GM12875 (cell line): ENCODE results near the gene SARM1.

Experiments
- H3K4me3 ChIP-seq: one replicate; pipeline ENCODE4 v1.5.1; 2011; ENCODE audit warnings: low read depth, low read length, control low read depth
- CTCF ChIP-seq: IDR thresholded peaks from 2 replicates; pipeline ENCODE4 v1.5.1; 2011; ENCODE audit warnings: low read depth, mild to moderate bottlenecking, control low read depth, inconsistent platforms, low read length, moderate library complexity, borderline replicate concordance; ENCODE audit not compliant: insufficient read depth

SARM1 gene

GRCh38 chr17:28363776-28364650 is 7.5 kb upstream of the SARM1 start:
- H3K4me3 ChIP-seq, result no peak overlapping the region
- TF ChIP-seq CTCF, result no peak

GRCh38 chr17:28364665-28365363 is 6.7 kb upstream of the SARM1 start, which contains the start of gene SEBOX:
TSS of gene SEBOX (minus strand) at chr17:28365199. CDS start at chr17:28365151, 48 bp downstream.
- TF ChIP-seq CTCF, result no peak
- no peak within 1 kb of the TSS for H3K4me3 ChIP-seq

- no peak for TF ChIP-seq CTCF
- no peak overlapping the region for H3K4me3 ChIP-seq
Observed at GRCh38 chr17:28365487-28365886, 6.0 kb upstream of the SARM1 start.

- H3K4me3 ChIP-seq, result no peak overlapping the region
- no peak for TF ChIP-seq CTCF
Observed at GRCh38 chr17:28366605-28367004, 4.9 kb upstream of the SARM1 start.

- TF ChIP-seq CTCF, result no peak
- H3K4me3 ChIP-seq, result no peak overlapping the region
Observed at GRCh38 chr17:28367641-28368305, 3.7 kb upstream of the SARM1 start.

GRCh38 chr17:28368306-28368831 is 3.1 kb upstream of the SARM1 start:
- no peak overlapping the region for H3K4me3 ChIP-seq
- TF ChIP-seq CTCF, result no peak
